K562 (cell line): ENCODE results near the gene PLCB3. TPM values are rescaled to one million over a fixed set of nuclear protein-coding genes. Genes with fewer than 3 reads are reported as not detected.
A peak's percentile ranks its signal among the peaks of the same experiment; 100 is the strongest.

Experiments used
- CBFA2T3 ChIP-seq: fragments of 450-650 bp; IDR thresholded peaks from 2 replicates; pipeline ENCODE4 v1.6.1; 2017
- CCNT2 ChIP-seq: IDR thresholded peaks from 2 replicates; pipeline ENCODE4 v1.6.1; 2011; ENCODE audit warnings: borderline replicate concordance, low read depth, mild to moderate bottlenecking, moderate library complexity, mixed read lengths, low read length; ENCODE audit not compliant: insufficient read length; ENCODE audit errors: extremely low read depth
- CREB1 ChIP-seq, 2 experiments: sonication (generic) in 1 of 2; formaldehyde crosslinking in 1 of 2; IDR thresholded peaks; 2 replicates each; pipeline versions ENCODE4 v1.6.1 to v1.8.0; 2012 to 2022; ENCODE audit warnings: inconsistent platforms in 1 of 2, mild to moderate bottlenecking in 1 of 2, missing genetic modification reagents in 1 of 2, moderate library complexity in 1 of 2
- DMBX1 ChIP-seq: fragments of 250-450 bp; sonication (Bioruptor Pico); IDR thresholded peaks from 2 replicates; pipeline ENCODE4 v1.8.0; 2022; ENCODE audit warnings: inconsistent platforms, mild to moderate bottlenecking, moderate library complexity, borderline replicate concordance
- ERF ChIP-seq: fragments of 450-650 bp; formaldehyde crosslinking; IDR thresholded peaks from 2 replicates; pipeline ENCODE4 v1.4.0; 2020; ENCODE audit warnings: mild to moderate bottlenecking, mixed read lengths
- GABPB2 ChIP-seq: fragments of 250-450 bp; sonication (Bioruptor Pico); conservative IDR thresholded peaks from 2 replicates; pipeline ENCODE4 v1.5.1; 2021; ENCODE audit warnings: mild to moderate bottlenecking
- HDGF ChIP-seq: fragments of 450-650 bp; IDR thresholded peaks from 2 replicates; pipeline ENCODE4 v1.6.1; 2016
- HLTF ChIP-seq: fragments of 450-650 bp; IDR thresholded peaks from 2 replicates; pipeline ENCODE4 v1.6.1; 2016
- MBD2 ChIP-seq: sonication (generic); IDR thresholded peaks from 2 replicates; pipeline ENCODE4 v1.6.1; 2016; ENCODE audit warnings: low read depth, borderline replicate concordance
- MCM5 ChIP-seq: fragments of 450-650 bp; IDR thresholded peaks from 2 replicates; pipeline ENCODE4 v1.6.1; 2016; ENCODE audit warnings: low read depth
- PHF20 ChIP-seq: fragments of 450-650 bp; IDR thresholded peaks from 2 replicates; pipeline ENCODE4 v1.6.1; 2018; ENCODE audit not compliant: partially characterized antibody
- POLR3G ChIP-seq: IDR thresholded peaks from 2 replicates; pipeline ENCODE4 v1.6.1; 2011; ENCODE audit not compliant: insufficient read length, insufficient replicate concordance; ENCODE audit errors: extremely low read depth
- SP1 ChIP-seq: sonication (generic); formaldehyde crosslinking; IDR thresholded peaks from 2 replicates; pipeline ENCODE4 v1.8.1; 2022; ENCODE audit warnings: mild to moderate bottlenecking, missing genetic modification reagents
- SREBF1 ChIP-seq: fragments of 150-350 bp; IDR thresholded peaks from 2 replicates; pipeline ENCODE4 v1.6.1; 2014; ENCODE audit warnings: antibody characterized with exemption, low read depth, low read length, borderline replicate concordance
- SRSF3 ChIP-seq: fragments of 200-400 bp; formaldehyde crosslinking; IDR thresholded peaks from 2 replicates; pipeline ENCODE4 v1.6.1; 2016; ENCODE audit warnings: mild to moderate bottlenecking, low read length, moderate library complexity; ENCODE audit not compliant: insufficient read depth
- TAF7 ChIP-seq: fragments of 450-650 bp; IDR thresholded peaks from 2 replicates; pipeline ENCODE4 v1.6.1; 2016; ENCODE audit warnings: missing genetic modification characterization, missing compliant biosample characterization
- U2AF2 ChIP-seq: fragments of 200-400 bp; formaldehyde crosslinking; optimal IDR thresholded peaks from 2 replicates; pipeline ENCODE3; 2017; ENCODE audit warnings: low read depth, mild to moderate bottlenecking, low read length
- ZNF232 ChIP-seq: sonication (generic); formaldehyde crosslinking; IDR thresholded peaks from 2 replicates; pipeline ENCODE4 v1.8.0; 2022; ENCODE audit warnings: mild to moderate bottlenecking, missing genetic modification reagents
- polyA plus RNA-seq, 8 experiments: library from polyadenylated mRNA; depleted of rRNA in 4 of 8; stranded (reverse) in 5 of 8; unstranded in 3 of 8; fragments of >200 nt; fragmentation: Nextera tagmentation in 2 of 8; fragmentation: Illumina TruSeq in 1 of 8; extraction: Ambion mirVana in 2 of 8; extraction: Trizol in 1 of 8; gene quantifications; 2 replicates each; pipeline versions ENCODE4 v1.2.1 to v1.2.3, GENCODE V29; 2011 to 2014; ENCODE audit warnings: inconsistent platforms in 1 of 8, missing spikeins in 1 of 8
- total RNA-seq, 7 experiments: library from RNA; depleted of rRNA in 6 of 7; stranded (reverse); fragments of >200 nt in 6 of 7; fragmentation: Illumina TruSeq in 2 of 7; extraction: Trizol in 2 of 7; gene quantifications; 2 replicates each; pipeline versions ENCODE4 v1.2.1 to v1.2.3, GENCODE V29; 2011 to 2021; ENCODE audit warnings: low replicate concordance in 1 of 7
- TF ChIP-seq, protein P1 (sequence below): fragments of 450-650 bp; formaldehyde crosslinking; IDR thresholded peaks from 2 replicates; pipeline ENCODE4 v1.4.0; 2020; ENCODE audit warnings: mild to moderate bottlenecking
- TF ChIP-seq, protein P2 (sequence below): sonication (generic); formaldehyde crosslinking; IDR thresholded peaks from 2 replicates; pipeline ENCODE4 v1.8.0; 2022; ENCODE audit warnings: mild to moderate bottlenecking, missing genetic modification reagents
- TF ChIP-seq, protein P3 (sequence below): fragments of 450-650 bp; formaldehyde crosslinking; IDR thresholded peaks from 2 replicates; pipeline ENCODE4 v1.4.0; 2020; ENCODE audit warnings: mild to moderate bottlenecking, moderate library complexity
- TF ChIP-seq, protein P4 (sequence below): fragments of 450-650 bp; IDR thresholded peaks from 2 replicates; pipeline ENCODE4 v1.6.1; 2017; ENCODE audit warnings: mild to moderate bottlenecking, moderate library complexity
- TF ChIP-seq, protein P5 (sequence below): sonication (generic); formaldehyde crosslinking; IDR thresholded peaks from 2 replicates; pipeline ENCODE4 v1.9.0; 2022; ENCODE audit warnings: mild to moderate bottlenecking, missing genetic modification reagents

Gene PLCB3
- total and polyA plus RNA-seq, 9 of the 15 experiments (the other 6 are each of a cell fraction or from before 2014, with no cell fraction given), result 0.31 to 44.8 (median 14.6) TPM

DNA sequence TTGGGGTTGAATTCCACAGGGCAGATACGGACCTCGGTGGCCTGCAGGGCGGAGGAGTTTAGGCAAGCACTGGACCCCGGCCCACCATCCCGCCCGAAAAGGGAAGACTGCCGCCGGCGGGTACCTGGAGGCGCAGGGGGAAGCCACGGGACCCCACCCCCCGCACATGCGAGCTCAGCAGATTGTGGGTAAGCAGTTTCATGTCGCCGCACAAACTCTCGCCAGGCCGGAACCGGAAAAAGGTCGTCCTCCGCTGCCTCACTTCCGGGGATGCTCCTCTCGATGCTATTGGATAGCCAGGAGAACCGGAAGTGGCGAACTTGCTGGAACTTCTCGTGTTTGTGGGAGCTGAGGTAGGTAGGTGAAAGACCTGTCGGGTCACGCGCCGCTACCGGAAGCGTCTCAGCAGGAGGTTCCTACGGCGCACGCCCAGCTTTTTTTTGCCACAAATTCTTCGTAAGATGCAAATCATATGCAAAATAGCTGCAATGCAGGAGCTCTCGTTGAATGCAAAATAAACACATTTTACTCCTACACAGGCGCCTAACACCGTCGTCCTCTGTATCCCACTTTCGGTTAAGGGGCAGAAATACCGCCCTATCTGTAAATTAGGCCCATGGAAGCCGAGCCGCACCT lies 66.1 kb downstream of the PLCB3 start, which contains the start of gene TRMT112 (continued):
- TF ChIP-seq, protein P1, sequence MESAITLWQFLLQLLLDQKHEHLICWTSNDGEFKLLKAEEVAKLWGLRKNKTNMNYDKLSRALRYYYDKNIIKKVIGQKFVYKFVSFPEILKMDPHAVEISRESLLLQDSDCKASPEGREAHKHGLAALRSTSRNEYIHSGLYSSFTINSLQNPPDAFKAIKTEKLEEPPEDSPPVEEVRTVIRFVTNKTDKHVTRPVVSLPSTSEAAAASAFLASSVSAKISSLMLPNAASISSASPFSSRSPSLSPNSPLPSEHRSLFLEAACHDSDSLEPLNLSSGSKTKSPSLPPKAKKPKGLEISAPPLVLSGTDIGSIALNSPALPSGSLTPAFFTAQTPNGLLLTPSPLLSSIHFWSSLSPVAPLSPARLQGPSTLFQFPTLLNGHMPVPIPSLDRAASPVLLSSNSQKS, result no peak
- TF ChIP-seq SP1 (CRISPR knock-in tag), result no peak
- no peak for TF ChIP-seq GABPB2 (CRISPR knock-in tag)
- no peak for TF ChIP-seq DMBX1 (CRISPR knock-in tag)
- TF ChIP-seq HLTF, result no peak
- TF ChIP-seq, protein P2, sequence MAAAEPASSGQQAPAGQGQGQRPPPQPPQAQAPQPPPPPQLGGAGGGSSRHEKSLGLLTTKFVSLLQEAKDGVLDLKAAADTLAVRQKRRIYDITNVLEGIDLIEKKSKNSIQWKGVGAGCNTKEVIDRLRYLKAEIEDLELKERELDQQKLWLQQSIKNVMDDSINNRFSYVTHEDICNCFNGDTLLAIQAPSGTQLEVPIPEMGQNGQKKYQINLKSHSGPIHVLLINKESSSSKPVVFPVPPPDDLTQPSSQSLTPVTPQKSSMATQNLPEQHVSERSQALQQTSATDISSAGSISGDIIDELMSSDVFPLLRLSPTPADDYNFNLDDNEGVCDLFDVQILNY, result no peak
- no peak for TF ChIP-seq CBFA2T3
- no peak for TF ChIP-seq SREBF1
- TF ChIP-seq POLR3G, result no peak
- no peak for TF ChIP-seq ZNF232 (CRISPR knock-in tag)
- TF ChIP-seq SRSF3, result no peak
- TF ChIP-seq PHF20, result peak; percentile 76
- no peak for TF ChIP-seq HDGF
- peak; percentile 71 for TF ChIP-seq CREB1 (IDR thresholded peaks at IDR 0.05)
- TF ChIP-seq CREB1 (CRISPR knock-in tag; IDR thresholded peaks at IDR 0.05), result no peak; the same call in 1 of the 2 replicates
- TF ChIP-seq, protein P3, sequence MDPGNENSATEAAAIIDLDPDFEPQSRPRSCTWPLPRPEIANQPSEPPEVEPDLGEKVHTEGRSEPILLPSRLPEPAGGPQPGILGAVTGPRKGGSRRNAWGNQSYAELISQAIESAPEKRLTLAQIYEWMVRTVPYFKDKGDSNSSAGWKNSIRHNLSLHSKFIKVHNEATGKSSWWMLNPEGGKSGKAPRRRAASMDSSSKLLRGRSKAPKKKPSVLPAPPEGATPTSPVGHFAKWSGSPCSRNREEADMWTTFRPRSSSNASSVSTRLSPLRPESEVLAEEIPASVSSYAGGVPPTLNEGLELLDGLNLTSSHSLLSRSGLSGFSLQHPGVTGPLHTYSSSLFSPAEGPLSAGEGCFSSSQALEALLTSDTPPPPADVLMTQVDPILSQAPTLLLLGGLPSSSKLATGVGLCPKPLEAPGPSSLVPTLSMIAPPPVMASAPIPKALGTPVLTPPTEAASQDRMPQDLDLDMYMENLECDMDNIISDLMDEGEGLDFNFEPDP, result no peak
- TF ChIP-seq MCM5, result no peak
- peak; percentile 63; the same call in 1 of the 2 replicates for TF ChIP-seq MBD2
- TF ChIP-seq, protein P4, sequence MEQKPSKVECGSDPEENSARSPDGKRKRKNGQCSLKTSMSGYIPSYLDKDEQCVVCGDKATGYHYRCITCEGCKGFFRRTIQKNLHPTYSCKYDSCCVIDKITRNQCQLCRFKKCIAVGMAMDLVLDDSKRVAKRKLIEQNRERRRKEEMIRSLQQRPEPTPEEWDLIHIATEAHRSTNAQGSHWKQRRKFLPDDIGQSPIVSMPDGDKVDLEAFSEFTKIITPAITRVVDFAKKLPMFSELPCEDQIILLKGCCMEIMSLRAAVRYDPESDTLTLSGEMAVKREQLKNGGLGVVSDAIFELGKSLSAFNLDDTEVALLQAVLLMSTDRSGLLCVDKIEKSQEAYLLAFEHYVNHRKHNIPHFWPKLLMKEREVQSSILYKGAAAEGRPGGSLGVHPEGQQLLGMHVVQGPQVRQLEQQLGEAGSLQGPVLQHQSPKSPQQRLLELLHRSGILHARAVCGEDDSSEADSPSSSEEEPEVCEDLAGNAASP, result no peak
- no peak for TF ChIP-seq ERF
- no peak for TF ChIP-seq U2AF2
- no peak for TF ChIP-seq CCNT2
- TF ChIP-seq, protein P5, sequence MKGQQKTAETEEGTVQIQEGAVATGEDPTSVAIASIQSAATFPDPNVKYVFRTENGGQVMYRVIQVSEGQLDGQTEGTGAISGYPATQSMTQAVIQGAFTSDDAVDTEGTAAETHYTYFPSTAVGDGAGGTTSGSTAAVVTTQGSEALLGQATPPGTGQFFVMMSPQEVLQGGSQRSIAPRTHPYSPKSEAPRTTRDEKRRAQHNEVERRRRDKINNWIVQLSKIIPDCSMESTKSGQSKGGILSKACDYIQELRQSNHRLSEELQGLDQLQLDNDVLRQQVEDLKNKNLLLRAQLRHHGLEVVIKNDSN (CRISPR knock-in tag), result peak; percentile 91
- TF ChIP-seq TAF7, result peak; percentile 42; the same call in 1 of the 2 replicates
